Ectodermal cell (in vitro differentiated cells): ENCODE results near the gene TRRAP.

ENCODE experiments used
- H3K27ac ChIP-seq: 2 replicates; pipeline ENCODE4 v1.7.0; 2013; ENCODE audit warnings: mild to moderate bottlenecking, low read depth, low read length; ENCODE audit not compliant: insufficient read depth, poor library complexity, severe bottlenecking
- H3K27me3 ChIP-seq: 2 replicates; pipeline ENCODE4 v1.7.0; 2013; ENCODE audit warnings: mild to moderate bottlenecking, low read length; ENCODE audit not compliant: insufficient read depth, control insufficient read depth, poor library complexity, severe bottlenecking
- H3K36me3 ChIP-seq: one replicate; pipeline ENCODE4 v1.7.0; 2013; ENCODE audit warnings: low read length; ENCODE audit not compliant: control insufficient read depth, insufficient read depth
- H3K4me1 ChIP-seq: one replicate; pipeline ENCODE4 v1.7.0; 2013; ENCODE audit warnings: low read length; ENCODE audit not compliant: control insufficient read depth, insufficient read depth
- H3K4me3 ChIP-seq: 2 replicates; pipeline ENCODE4 v1.7.0; 2013; ENCODE audit warnings: low read depth, low read length, control low read depth; ENCODE audit not compliant: insufficient read depth
- H3K9me3 ChIP-seq: 2 replicates; pipeline ENCODE4 v1.7.0; 2013; ENCODE audit warnings: mild to moderate bottlenecking, low read length, moderate library complexity; ENCODE audit not compliant: control insufficient read depth
- WGBS, 2 experiments: methylation state at CpG; one replicate each; pipeline ENCODE4 v1.1.7; 2013; ENCODE audit warnings: missing lambda C conversion rate in 2 of 2; 5-methylcytosine and 5-hydroxymethylcytosine counted together

TRRAP gene

GRCh38 chr7:99061001-99061776, 182.9 kb downstream of the TRRAP start:
- Histone ChIP-seq H3K36me3 (peaks cover 3% of the 10 kb centered on the region), H3K4me3 (no peak overlapping the region), H3K9me3 (no peaks in the 10 kb centered on the region), H3K4me1 (no peaks in the 10 kb centered on the region), H3K27ac (no peak overlapping the region), H3K27me3 (no peaks in the 10 kb centered on the region)
- 95 to 99% methylated on average over 6 of the region's 6 CpGs for WGBS, 2 experiments
